Central memory CD8-positive, alpha-beta T cell (primary cell): Measurements from ENCODE around the gene FBXO48.
A peak's percentile ranks its signal among the peaks of the same experiment; 100 is the strongest.

Experiments used
- ATAC-seq: fragments of 150-1000 bp; cut with Tn5 transposase; replicated peaks from 2 replicates; pipeline ENCODE4 v1.10.0; 2022; ENCODE audit warnings: mild to moderate bottlenecking, moderate FRiP score, moderate number of reproducible peaks; ENCODE audit not compliant: poor library complexity, severe bottlenecking; ENCODE audit errors: extremely low read depth
- DNase-seq, 2 donors: peaks; one replicate each; pipeline ENCODE4 v3.0.0; 2021; ENCODE audit warnings: low spot score in 2 of 2
- H3K27ac Mint-ChIP-seq: one replicate; pipeline ENCODE4 v1.8.0; 2022; ENCODE audit warnings: low read depth, mild to moderate bottlenecking, moderate library complexity, mixed read lengths
- H3K27me3 Mint-ChIP-seq: one replicate; pipeline ENCODE4 v1.8.0; 2022; ENCODE audit warnings: mixed read lengths
- H3K36me3 Mint-ChIP-seq: one replicate; pipeline ENCODE4 v1.8.0; 2022; ENCODE audit warnings: mild to moderate bottlenecking, moderate library complexity, mixed read lengths; ENCODE audit not compliant: insufficient read depth
- H3K4me1 Mint-ChIP-seq: one replicate; pipeline ENCODE4 v1.8.0; 2022; ENCODE audit warnings: mixed read lengths
- H3K4me3 Mint-ChIP-seq: one replicate; pipeline ENCODE4 v1.8.0; 2022; ENCODE audit warnings: mild to moderate bottlenecking, moderate library complexity, mixed read lengths
- H3K9me3 Mint-ChIP-seq: one replicate; pipeline ENCODE4 v1.8.0; 2022; ENCODE audit warnings: mixed read lengths

FBXO48 gene

GRCh38 chr2:68428126-68428525, 39.0 kb downstream of the FBXO48 start:
- peaks cover 26% of the 10 kb centered on the region for H3K4me1 Mint-ChIP-seq
- ATAC-seq (no peak), DNase-seq (no peak)
- H3K4me3 Mint-ChIP-seq: no peak overlapping the region
- no peaks in the 10 kb centered on the region for H3K27me3 Mint-ChIP-seq
- no peaks in the 10 kb centered on the region for H3K36me3 Mint-ChIP-seq
- H3K27ac Mint-ChIP-seq: peak overlapping the region; percentile 56
- no peaks in the 10 kb centered on the region for H3K9me3 Mint-ChIP-seq

- Mint-ChIP-seq H3K4me3 (peak overlapping the region; percentile 27), H3K4me1 (peaks cover 18% of the 10 kb centered on the region), H3K27me3 (no peaks in the 10 kb centered on the region), H3K9me3 (no peaks in the 10 kb centered on the region), H3K36me3 (no peaks in the 10 kb centered on the region), H3K27ac (peak overlapping the region; percentile 60)
- ATAC-seq: peak; percentile 85
- DNase-seq: peak in 1 of 2 donors; percentile 34
Observed at GRCh38 chr2:68426848-68427579, 40.1 kb downstream of the FBXO48 start.

GRCh38 chr2:68426446-68426845, 40.6 kb downstream of the FBXO48 start:
- ATAC-seq: no peak

GRCh38 chr2:68425503-68425902, 41.6 kb downstream of the FBXO48 start:
- peaks cover 22% of the 10 kb centered on the region for H3K4me1 Mint-ChIP-seq
- no peak overlapping the region for H3K4me3 Mint-ChIP-seq
- DNase-seq (no peak), ATAC-seq (no peak)
- H3K9me3 Mint-ChIP-seq: no peaks in the 10 kb centered on the region
- H3K36me3 Mint-ChIP-seq: no peaks in the 10 kb centered on the region
- no peak overlapping the region for H3K27ac Mint-ChIP-seq
- H3K27me3 Mint-ChIP-seq: no peaks in the 10 kb centered on the region

More at GRCh38 chr2:68426446-68426845, 40.6 kb downstream of the FBXO48 start:
- Mint-ChIP-seq H3K27me3 (no peaks in the 10 kb centered on the region), H3K4me3 (no peak overlapping the region), H3K4me1 (peaks cover 22% of the 10 kb centered on the region), H3K36me3 (no peaks in the 10 kb centered on the region), H3K9me3 (no peaks in the 10 kb centered on the region), H3K27ac (peak overlapping the region; percentile 60)
- DNase-seq: no peak

- peak; percentile 64 for ATAC-seq
- H3K27me3 Mint-ChIP-seq: no peaks in the 10 kb centered on the region
Observed at GRCh38 chr2:68423966-68424650, 43.0 kb downstream of the FBXO48 start.

GRCh38 chr2:68420254-68420910, 46.7 kb downstream of the FBXO48 start:
- no peaks in the 10 kb centered on the region for H3K9me3 Mint-ChIP-seq
- H3K27me3 Mint-ChIP-seq: no peaks in the 10 kb centered on the region
- no peak for ATAC-seq
- no peak overlapping the region for H3K27ac Mint-ChIP-seq
- H3K36me3 Mint-ChIP-seq: peaks cover 2% of the 10 kb centered on the region
- DNase-seq: no peak
- H3K4me1 Mint-ChIP-seq: peaks cover 50% of the 10 kb centered on the region
- H3K4me3 Mint-ChIP-seq: no peak overlapping the region

More at GRCh38 chr2:68423966-68424650, 43.0 kb downstream of the FBXO48 start:
- Mint-ChIP-seq H3K36me3 (no peaks in the 10 kb centered on the region), H3K4me1 (peaks cover 28% of the 10 kb centered on the region), H3K9me3 (no peaks in the 10 kb centered on the region), H3K27ac (no peak overlapping the region), H3K4me3 (no peak overlapping the region)
- no peak for DNase-seq

GRCh38 chr2:68418855-68419254, 48.2 kb downstream of the FBXO48 start:
- no peak for DNase-seq
- no peaks in the 10 kb centered on the region for H3K27me3 Mint-ChIP-seq
- no peaks in the 10 kb centered on the region for H3K9me3 Mint-ChIP-seq

GRCh38 chr2:68418419-68418818, 48.7 kb downstream of the FBXO48 start:
- H3K27me3 Mint-ChIP-seq: no peaks in the 10 kb centered on the region
- ATAC-seq: no peak
- peaks cover 2% of the 10 kb centered on the region for H3K36me3 Mint-ChIP-seq
- DNase-seq: no peak
- H3K27ac Mint-ChIP-seq: peak overlapping the region; percentile 77
- peaks cover 54% of the 10 kb centered on the region for H3K4me1 Mint-ChIP-seq
- peak overlapping the region; percentile 46 for H3K4me3 Mint-ChIP-seq
- H3K9me3 Mint-ChIP-seq: no peaks in the 10 kb centered on the region

More at GRCh38 chr2:68418855-68419254, 48.2 kb downstream of the FBXO48 start:
- peak overlapping the region; percentile 77 for H3K27ac Mint-ChIP-seq
- H3K36me3 Mint-ChIP-seq: peaks cover 2% of the 10 kb centered on the region
- H3K4me3 Mint-ChIP-seq: peak overlapping the region; percentile 46
- no peak for ATAC-seq
- H3K4me1 Mint-ChIP-seq: peaks cover 50% of the 10 kb centered on the region

GRCh38 chr2:68417926-68418325, 49.2 kb downstream of the FBXO48 start:
- ATAC-seq (peak; percentile 68), DNase-seq (no peak)
- Mint-ChIP-seq H3K9me3 (no peaks in the 10 kb centered on the region), H3K27ac (peak overlapping the region; percentile 77), H3K36me3 (peaks cover 2% of the 10 kb centered on the region), H3K27me3 (no peaks in the 10 kb centered on the region), H3K4me3 (peak overlapping the region; percentile 46), H3K4me1 (peaks cover 58% of the 10 kb centered on the region)

- H3K27me3 Mint-ChIP-seq: no peaks in the 10 kb centered on the region
- peak overlapping the region; percentile 16 for H3K27ac Mint-ChIP-seq
- peaks cover 2% of the 10 kb centered on the region for H3K36me3 Mint-ChIP-seq
- ATAC-seq (no peak), DNase-seq (no peak)
- H3K9me3 Mint-ChIP-seq: no peaks in the 10 kb centered on the region
- no peak overlapping the region for H3K4me3 Mint-ChIP-seq
- peaks cover 64% of the 10 kb centered on the region for H3K4me1 Mint-ChIP-seq
Observed at GRCh38 chr2:68416081-68416675, 50.9 kb downstream of the FBXO48 start.

- H3K36me3 Mint-ChIP-seq: peaks cover 2% of the 10 kb centered on the region
- no peak overlapping the region for H3K27ac Mint-ChIP-seq
- H3K4me1 Mint-ChIP-seq: peaks cover 62% of the 10 kb centered on the region
- no peaks in the 10 kb centered on the region for H3K9me3 Mint-ChIP-seq
- H3K4me3 Mint-ChIP-seq: no peak overlapping the region
- H3K27me3 Mint-ChIP-seq: no peaks in the 10 kb centered on the region
- no peak for ATAC-seq
- DNase-seq: no peak
Observed at GRCh38 chr2:68415521-68415920, 51.6 kb downstream of the FBXO48 start.

- Mint-ChIP-seq H3K27ac (no peak overlapping the region), H3K27me3 (no peaks in the 10 kb centered on the region), H3K4me3 (no peak overlapping the region), H3K9me3 (no peaks in the 10 kb centered on the region), H3K4me1 (peaks cover 68% of the 10 kb centered on the region), H3K36me3 (peaks cover 2% of the 10 kb centered on the region)
- ATAC-seq (no peak), DNase-seq (no peak)
Observed at GRCh38 chr2:68414876-68415275, 52.2 kb downstream of the FBXO48 start.
